SK-N-SH (cell line): ENCODE data around the gene FGD3. TPM values are rescaled to one million over a fixed set of nuclear protein-coding genes. Genes with fewer than 3 reads are reported as not detected.

Source experiments
- CTCF ChIA-PET: fragments of 300-600, 350-600 bp; formaldehyde crosslinking; extraction: SDS; loops from one replicate; lab custom pipeline; 2021; lab: Yijun Ruan, JAX
- POLR2A ChIA-PET: fragments of 350-600 bp; sonication (Branson Sonifier 250); formaldehyde crosslinking; extraction: SDS; loops from one replicate; lab custom pipeline; 2020; ENCODE audit warnings: antibody characterized with exemption, inconsistent platforms; lab: Yijun Ruan, JAX
- DNase-seq: peaks from one replicate; pipeline ENCODE4 v3.0.0; 2012
- H2AFZ ChIP-seq: fragments of 200-600 bp; sonication (generic); 2 replicates; pipeline ENCODE4 v1.8.1; 2016; ENCODE audit warnings: antibody characterized with exemption, mild to moderate bottlenecking, low read depth
- H3F3A ChIP-seq: fragments of 200-600 bp; sonication (generic); replicated peaks from 2 replicates; pipeline ENCODE3; 2016; ENCODE audit warnings: antibody characterized with exemption, mild to moderate bottlenecking; ENCODE audit not compliant: insufficient read depth
- H3K27ac ChIP-seq, 2 experiments: fragments of 200-500 bp in 1 of 2; fragments of 200-600 bp in 1 of 2; sonication (Bioruptor generic) in 1 of 2; sonication (generic), shearing (Covaris generic) in 1 of 2; 2 replicates each; pipeline versions ENCODE4 v1.5.1 to v1.6.1; 2014 to 2016; ENCODE audit warnings: low read depth in 2 of 2, inconsistent platforms in 1 of 2, low read length in 1 of 2, mild to moderate bottlenecking in 1 of 2, mixed read lengths in 1 of 2
- H3K27me3 ChIP-seq: fragments of 200-600 bp; sonication (generic), shearing (Covaris generic); 2 replicates; pipeline ENCODE4 v1.6.1; 2016; ENCODE audit warnings: mixed run types; ENCODE audit not compliant: insufficient read depth
- H3K36me3 ChIP-seq, 2 experiments: fragments of 200-500 bp in 1 of 2; fragments of 200-600 bp in 1 of 2; sonication (Bioruptor generic) in 1 of 2; sonication (generic) in 1 of 2; replicated peaks in 1 of 2; 2 replicates each; pipeline versions ENCODE3 to v1.5.1; 2014 to 2016; ENCODE audit warnings: low read length in 1 of 2, mild to moderate bottlenecking in 1 of 2; ENCODE audit not compliant: insufficient read depth in 2 of 2, control insufficient read depth in 1 of 2
- H3K4me1 ChIP-seq, 2 experiments: fragments of 200-500 bp in 1 of 2; fragments of 200-600 bp in 1 of 2; sonication (Bioruptor generic) in 1 of 2; sonication (generic), shearing (Covaris generic) in 1 of 2; 2 replicates each; pipeline versions ENCODE4 v1.5.1 to v1.6.1; 2014 to 2016; ENCODE audit warnings: low read depth in 1 of 2, low read length in 1 of 2, mixed run types in 1 of 2; ENCODE audit not compliant: insufficient read depth in 2 of 2, control insufficient read depth in 1 of 2
- H3K4me2 ChIP-seq: fragments of 200-600 bp; sonication (generic), shearing (Covaris generic); 2 replicates; pipeline ENCODE4 v1.6.1; 2017; ENCODE audit warnings: mixed run types
- H3K4me3 ChIP-seq, 2 experiments: fragments of 200-500 bp in 1 of 2; fragments of 200-600 bp in 1 of 2; sonication (Bioruptor generic) in 1 of 2; sonication (generic), shearing (Covaris generic) in 1 of 2; 2 replicates each; pipeline versions ENCODE4 v1.5.1 to v1.8.1; 2014 to 2016; ENCODE audit warnings: low read depth in 2 of 2, inconsistent platforms in 1 of 2, low read length in 1 of 2, mild to moderate bottlenecking in 1 of 2, mixed read lengths in 1 of 2, moderate library complexity in 1 of 2
- H3K79me2 ChIP-seq: fragments of 200-600 bp; sonication (generic); 2 replicates; pipeline ENCODE4 v1.8.1; 2017; ENCODE audit warnings: mild to moderate bottlenecking; ENCODE audit not compliant: insufficient read depth
- H3K9ac ChIP-seq: fragments of 200-600 bp; sonication (generic); 2 replicates; pipeline ENCODE4 v1.6.1; 2017; ENCODE audit warnings: mixed run types
- H3K9me2 ChIP-seq: fragments of 200-600 bp; sonication (generic); 2 replicates; pipeline ENCODE4 v1.6.1; 2017; ENCODE audit warnings: mixed run types
- H3K9me3 ChIP-seq: fragments of 200-600 bp; sonication (generic); 2 replicates; pipeline ENCODE4 v1.6.1; 2017; ENCODE audit warnings: mixed run types, mild to moderate bottlenecking, moderate library complexity
- H4K20me1 ChIP-seq: fragments of 200-600 bp; sonication (generic); 2 replicates; pipeline ENCODE4 v1.6.1; 2017; ENCODE audit warnings: mild to moderate bottlenecking, mixed run types; ENCODE audit not compliant: insufficient read depth
- CHD2 ChIP-seq: fragments of 150-350 bp; IDR thresholded peaks from 2 replicates; pipeline ENCODE4 v1.6.1; 2018; ENCODE audit warnings: low read length; ENCODE audit not compliant: partially characterized antibody
- CTCF ChIP-seq: fragments of 200-600 bp; sonication (generic); IDR thresholded peaks from 2 replicates; pipeline ENCODE4 v1.6.1; 2017; ENCODE audit warnings: antibody characterized with exemption, mild to moderate bottlenecking, moderate library complexity
- ELF1 ChIP-seq: IDR thresholded peaks from 2 replicates; pipeline ENCODE4 v1.4.0; 2012
- EZH2phosphoT487 ChIP-seq: fragments of 200-600 bp; sonication (generic); IDR thresholded peaks from 2 replicates; pipeline ENCODE4 v1.6.1; 2017; ENCODE audit warnings: low read depth, mixed run types, mild to moderate bottlenecking, antibody characterized with exemption, moderate library complexity, borderline replicate concordance
- FOXJ3 ChIP-seq: sonication (generic); formaldehyde crosslinking; IDR thresholded peaks from 2 replicates; pipeline ENCODE4 v1.5.1; 2020; ENCODE audit warnings: mild to moderate bottlenecking, missing genetic modification reagents
- FOXM1 ChIP-seq: IDR thresholded peaks from 2 replicates; pipeline ENCODE4 v1.4.0; 2012; ENCODE audit warnings: low read depth, mild to moderate bottlenecking
- GATA2 ChIP-seq: sonication (generic); formaldehyde crosslinking; IDR thresholded peaks from 2 replicates; pipeline ENCODE4 v1.5.0; 2020; ENCODE audit warnings: mild to moderate bottlenecking, missing genetic modification reagents
- IRF3 ChIP-seq: fragments of 150-350 bp; IDR thresholded peaks from 2 replicates; pipeline ENCODE4 v1.6.1; 2016; ENCODE audit warnings: mild to moderate bottlenecking, low read depth, low read length
- MEF2A ChIP-seq: IDR thresholded peaks from 2 replicates; pipeline ENCODE4 v1.4.0; 2012; ENCODE audit warnings: low read depth, borderline replicate concordance
- NRF1 ChIP-seq: IDR thresholded peaks from 2 replicates; pipeline ENCODE4 v1.6.1; 2012; ENCODE audit warnings: low read depth, mild to moderate bottlenecking, low read length
- PBX3 ChIP-seq: IDR thresholded peaks from 2 replicates; pipeline ENCODE4; 2012
- RXRA ChIP-seq: IDR thresholded peaks from 2 replicates; pipeline ENCODE4 v1.4.0; 2012; ENCODE audit warnings: low read depth, mild to moderate bottlenecking, borderline replicate concordance
- SMC3 ChIP-seq: IDR thresholded peaks from 2 replicates; pipeline ENCODE4 v1.6.1; 2012; ENCODE audit warnings: low read depth, low read length, improper control_type of control experiment
- TAF1 ChIP-seq: IDR thresholded peaks from 2 replicates; pipeline ENCODE4 v1.6.1; 2012; ENCODE audit warnings: low read depth, mild to moderate bottlenecking, low read length, moderate library complexity, borderline replicate concordance
- TCF12 ChIP-seq: IDR thresholded peaks from 2 replicates; pipeline ENCODE4 v1.4.0; 2012
- TEAD4 ChIP-seq: IDR thresholded peaks from 2 replicates; pipeline ENCODE4 v1.4.0; 2012; ENCODE audit warnings: mild to moderate bottlenecking, borderline replicate concordance; ENCODE audit not compliant: insufficient read depth
- USF1 ChIP-seq: IDR thresholded peaks from 2 replicates; pipeline ENCODE4 v1.4.0; 2012; ENCODE audit warnings: low read depth, borderline replicate concordance
- YY1 ChIP-seq: IDR thresholded peaks from 2 replicates; pipeline ENCODE4 v1.4.0; 2012; ENCODE audit warnings: low read depth, mild to moderate bottlenecking
- WGBS: methylation state at CpG from one replicate; pipeline ENCODE4 v1.1.6; 2017; ENCODE audit warnings: low lambda C conversion rate; 5-methylcytosine and 5-hydroxymethylcytosine counted together
- polyA plus RNA-seq, 3 experiments: library from polyadenylated mRNA; depleted of rRNA; stranded (reverse); fragments of >200 nt; gene quantifications; 2 replicates each; pipeline ENCODE4 v1.2.3, GENCODE V29; 2012
- TF ChIP-seq, protein P1 (sequence below): IDR thresholded peaks from 2 replicates; pipeline ENCODE4 v1.4.0; 2012; ENCODE audit warnings: low read depth
- TF ChIP-seq, protein P2 (sequence below): fragments of 150-350 bp; IDR thresholded peaks from 2 replicates; pipeline ENCODE4 v1.6.1; 2017; ENCODE audit warnings: antibody characterized with exemption, low read length, low read depth, borderline replicate concordance

FGD3 gene
- polyA plus RNA-seq, 1 of the 3 experiments (the other 2 are of a cell fraction), result not detected

DNA sequence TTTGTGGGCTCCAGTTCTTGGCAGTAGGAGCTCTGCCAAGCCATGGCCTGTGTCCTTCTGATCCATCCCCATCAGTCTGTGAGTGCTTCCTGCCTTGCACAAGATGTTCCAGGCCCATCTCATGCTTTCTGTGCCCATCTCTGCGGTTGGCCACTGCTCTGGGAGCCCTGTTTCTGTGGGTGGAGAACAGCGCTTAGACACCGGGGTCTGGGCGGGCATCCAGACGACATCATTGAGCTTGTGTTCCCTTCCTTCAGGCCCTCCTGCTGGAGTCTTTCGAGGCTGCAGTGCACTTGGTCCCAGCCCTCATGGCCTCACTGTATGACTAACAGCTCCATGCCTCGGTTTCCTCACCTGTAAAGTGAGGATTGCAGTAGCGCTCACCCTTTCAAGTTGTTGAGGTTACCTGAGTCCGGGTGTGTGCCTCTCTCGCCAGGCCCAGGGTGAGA is 133.8 kb downstream of the FGD3 start:
- Histone ChIP-seq H3K27ac (no peak overlapping the region), H3F3A (no peaks in the 10 kb centered on the region), H2AFZ (no peak overlapping the region), H3K9me3 (no peaks in the 10 kb centered on the region), H3K4me2 (no peak overlapping the region), H3K27me3 (no peaks in the 10 kb centered on the region)
- DNase-seq, result peak; percentile 17
- TF ChIP-seq FOXJ3 (CRISPR knock-in tag) (no peak), GATA2 (CRISPR knock-in tag) (no peak), YY1 (no peak), FOXM1 (no peak), ELF1 (no peak), PBX3 (no peak)
- TF ChIP-seq, protein P1, sequence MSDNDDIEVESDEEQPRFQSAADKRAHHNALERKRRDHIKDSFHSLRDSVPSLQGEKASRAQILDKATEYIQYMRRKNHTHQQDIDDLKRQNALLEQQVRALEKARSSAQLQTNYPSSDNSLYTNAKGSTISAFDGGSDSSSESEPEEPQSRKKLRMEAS, result no peak
- TF ChIP-seq, all 33 proteins: peak for 0
- Histone ChIP-seq H3K79me2 (no peaks in the 10 kb centered on the region), H3K9ac (no peak overlapping the region), H3K4me3 (no peak overlapping the region), H3K4me1 (peaks cover 0 to 7% of the 10 kb centered on the region in 2 experiments; a peak in 1 of 4 replicates), H3K9me2 (no peaks in the 10 kb centered on the region), H4K20me1 (no peaks in the 10 kb centered on the region), H3K36me3 (no peaks in the 10 kb centered on the region)
- ChIA-PET CTCF (interaction anchor here (0.7 to 1.4 kb wide), 2 partner anchors 10 to 55 kb away, joined by 4 read pairs; no protein-coding TSS in a partner anchor), POLR2A (interaction anchor here (3.1 kb wide), 1 partner anchor 14 kb away, joined by 6 read pairs; no protein-coding TSS in a partner anchor)
- WGBS, result 80% methylated on average over 10 of the region's 10 CpGs

- WGBS, result 60% methylated on average over 3 of the region's 3 CpGs
- H3K36me3 ChIP-seq, result no peaks in the 10 kb centered on the region
- H3K79me2 ChIP-seq, result no peaks in the 10 kb centered on the region
- H3K9ac ChIP-seq, result no peak overlapping the region
- H4K20me1 ChIP-seq, result no peaks in the 10 kb centered on the region
- H3K4me1 ChIP-seq, result peaks cover 0 to 7% of the 10 kb centered on the region in 2 experiments; a peak in 1 of 4 replicates
- H3K9me3 ChIP-seq, result no peaks in the 10 kb centered on the region
- ChIA-PET POLR2A (interaction anchor here (3.1 kb wide), 1 partner anchor 13 kb away, joined by 6 read pairs; no protein-coding TSS in a partner anchor), CTCF (interaction anchor here (0.9 to 1.4 kb wide), 2 partner anchors 9 to 78 kb away, joined by 3 to 4 read pairs; no protein-coding TSS in a partner anchor)
- no peak for DNase-seq
- no peak overlapping the region for H3K4me3 ChIP-seq
- H3K27ac ChIP-seq, result no peak overlapping the region
- H3K9me2 ChIP-seq, result no peaks in the 10 kb centered on the region
- no peaks in the 10 kb centered on the region for H3F3A ChIP-seq
- no peak overlapping the region for H3K4me2 ChIP-seq
- no peaks in the 10 kb centered on the region for H3K27me3 ChIP-seq
- H2AFZ ChIP-seq, result no peak overlapping the region
- TF ChIP-seq NRF1 (no peak), IRF3 (no peak), TAF1 (no peak), YY1 (no peak), CHD2 (no peak), MEF2A (no peak), ELF1 (no peak), USF1 (no peak), TEAD4 (no peak), TCF12 (no peak), RXRA (no peak), CTCF (no peak), EZH2phosphoT487 (no peak), SMC3 (no peak)
- TF ChIP-seq, protein P2, sequence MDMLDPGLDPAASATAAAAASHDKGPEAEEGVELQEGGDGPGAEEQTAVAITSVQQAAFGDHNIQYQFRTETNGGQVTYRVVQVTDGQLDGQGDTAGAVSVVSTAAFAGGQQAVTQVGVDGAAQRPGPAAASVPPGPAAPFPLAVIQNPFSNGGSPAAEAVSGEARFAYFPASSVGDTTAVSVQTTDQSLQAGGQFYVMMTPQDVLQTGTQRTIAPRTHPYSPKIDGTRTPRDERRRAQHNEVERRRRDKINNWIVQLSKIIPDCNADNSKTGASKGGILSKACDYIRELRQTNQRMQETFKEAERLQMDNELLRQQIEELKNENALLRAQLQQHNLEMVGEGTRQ, result no peak
- TF ChIP-seq, protein P1, result no peak
Measured at GRCh38 chr9:93081931-93082330, 134.6 kb downstream of the FGD3 start.
